Measurements from ENCODE around the gene LFNG. TPM values are rescaled to one million over a fixed set of nuclear protein-coding genes. Genes with fewer than 3 reads are reported as not detected.

Gene LFNG
- total and polyA plus RNA-seq, 9 of the 15 experiments (the other 6 are each of a cell fraction or from before 2014, with no cell fraction given) = 0.03 to 0.89 (median 0.25) TPM; not detected in 1

GRCh38 chr7:2559283-2559950, 39.8 kb downstream of the LFNG start (continued):
- TF ChIP-seq ZNF41 (CRISPR knock-in tag; conservative IDR thresholded peaks at IDR 0.05) = no peak
- no peak for TF ChIP-seq SUPT5H (IDR thresholded peaks at IDR 0.05)
- no peak for TF ChIP-seq USF1 (CRISPR knock-in tag; IDR thresholded peaks at IDR 0.05)
- TF ChIP-seq KLF13 (tag; IDR thresholded peaks at IDR 0.05; ENCODE audit: borderline replicate concordance, low read depth) = no peak
- TF ChIP-seq CBFA2T3 (IDR thresholded peaks at IDR 0.05) = no peak
- TF ChIP-seq CREB5 (CRISPR knock-in tag; IDR thresholded peaks at IDR 0.05) = no peak
- TF ChIP-seq ZSCAN29 (IDR thresholded peaks at IDR 0.05) = no peak
- no peak for TF ChIP-seq ZFP91 (CRISPR knock-in tag; IDR thresholded peaks at IDR 0.05)
- TF ChIP-seq FOXP1 (CRISPR knock-in tag; IDR thresholded peaks at IDR 0.05) = no peak
- TF ChIP-seq NFYB (IDR thresholded peaks at IDR 0.05; ENCODE audit: extremely low read depth, insufficient read length) = no peak
- no peak for TF ChIP-seq POLR2AphosphoS2 (IDR thresholded peaks at IDR 0.05; ENCODE audit: low read length)
- peak; percentile 99 for TF ChIP-seq RBM25 (IDR thresholded peaks at IDR 0.05; ENCODE audit: low read depth, low read length, severe bottlenecking)
- no peak for TF ChIP-seq PHF21A (IDR thresholded peaks at IDR 0.05; ENCODE audit: borderline replicate concordance, low read depth)
- no peak for TF ChIP-seq JUND (IDR thresholded peaks at IDR 0.05; ENCODE audit: borderline replicate concordance, low read depth, low read length)
- TF ChIP-seq JUND (tag; IDR thresholded peaks at IDR 0.05; ENCODE audit: borderline replicate concordance, low read depth, low read length) = no peak
- no peak for TF ChIP-seq STAT5B (CRISPR knock-in tag; IDR thresholded peaks at IDR 0.05)
- TF ChIP-seq FOXP4 (CRISPR knock-in tag; IDR thresholded peaks at IDR 0.05; ENCODE audit: borderline replicate concordance) = no peak
- no peak for TF ChIP-seq ARID1B (IDR thresholded peaks at IDR 0.05)
- no peak for TF ChIP-seq POLR2H (tag; IDR thresholded peaks at IDR 0.05; ENCODE audit: low read depth)
- TF ChIP-seq KLF16 (IDR thresholded peaks at IDR 0.05) = no peak
- TF ChIP-seq RB1 (IDR thresholded peaks at IDR 0.05; ENCODE audit: low read depth) = no peak
